ENCODE results near the gene ZNF19. TPM values are rescaled to one million over a fixed set of nuclear protein-coding genes. Genes with fewer than 3 reads are reported as not detected.

Gene ZNF19
- polyA plus RNA-seq, 4 donors = 1.3 to 8.3 (median 1.9) TPM

GRCh38 chr16:71480956-71481355 lies 8.2 kb downstream of the ZNF19 start:
- H3K4me1 ChIP-seq (ENCODE audit: control insufficient read depth in 3 of 3, insufficient read depth in 2 of 3, low read depth in 1 of 3, low read length in 2 of 3) = peaks cover 0 to 5% (median 0%) of the 10 kb centered on the region in 3 donors
- H3K36me3 ChIP-seq (ENCODE audit: control insufficient read depth in 3 of 3, insufficient read depth in 2 of 3, low read depth in 1 of 3, low read length in 3 of 3) = peaks cover 0 to 8% (median 8%) of the 10 kb centered on the region in 3 donors
- 96 to 99% (median 96%) methylated on average over 2 of the region's 2 CpGs for WGBS, 3 donors
- no peak for DNase-seq
- no peaks in the 10 kb centered on the region for H3K9me3 ChIP-seq (ENCODE audit: control insufficient read depth in 2 of 2, insufficient read depth in 1 of 2, low read depth in 1 of 2, low read length in 1 of 2)
- no peak overlapping the region for H3K27ac ChIP-seq (ENCODE audit: low read depth in 1 of 3, low read length in 2 of 3)
- FAIRE-seq = no peak
- H3K4me3 ChIP-seq (ENCODE audit: low read depth in 1 of 3, low read length in 3 of 3) = no peak overlapping the region
- no peaks in the 10 kb centered on the region for H3K27me3 ChIP-seq (ENCODE audit: control insufficient read depth in 3 of 3, insufficient read depth in 3 of 3, low read length in 3 of 3)

- no peak overlapping the region for H3K4me3 ChIP-seq (ENCODE audit: low read depth in 1 of 3, low read length in 3 of 3)
- WGBS, 3 donors = 22 to 43% (median 30%) methylated on average over 3 of the region's 3 CpGs
Observed at GRCh38 chr16:71479420-71479819, 9.7 kb downstream of the ZNF19 start.

GRCh38 chr16:71476457-71477124 lies 12.5 kb downstream of the ZNF19 start:
- Histone ChIP-seq H3K27ac (ENCODE audit: low read depth in 1 of 3, low read length in 2 of 3) (no peak overlapping the region), H3K36me3 (ENCODE audit: control insufficient read depth in 3 of 3, insufficient read depth in 2 of 3, low read depth in 1 of 3, low read length in 3 of 3) (peaks cover 2 to 11% (median 8%) of the 10 kb centered on the region in 3 donors), H3K4me1 (ENCODE audit: control insufficient read depth in 3 of 3, insufficient read depth in 2 of 3, low read depth in 1 of 3, low read length in 2 of 3) (no peaks in the 10 kb centered on the region), H3K4me3 (ENCODE audit: low read depth in 1 of 3, low read length in 3 of 3) (no peak overlapping the region), H3K9me3 (ENCODE audit: control insufficient read depth in 2 of 2, insufficient read depth in 1 of 2, low read depth in 1 of 2, low read length in 1 of 2) (no peaks in the 10 kb centered on the region), H3K27me3 (ENCODE audit: control insufficient read depth in 3 of 3, insufficient read depth in 3 of 3, low read length in 3 of 3) (no peaks in the 10 kb centered on the region)
- WGBS, 3 donors = 87 to 92% (median 90%) methylated on average over 4 of the region's 4 CpGs
- DNase-seq (no peak), FAIRE-seq (no peak)

More at GRCh38 chr16:71479420-71479819, 9.7 kb downstream of the ZNF19 start:
- H3K9me3 ChIP-seq (ENCODE audit: control insufficient read depth in 2 of 2, insufficient read depth in 1 of 2, low read depth in 1 of 2, low read length in 1 of 2) = no peaks in the 10 kb centered on the region
- peaks cover 2 to 8% (median 8%) of the 10 kb centered on the region in 3 donors for H3K36me3 ChIP-seq (ENCODE audit: control insufficient read depth in 3 of 3, insufficient read depth in 2 of 3, low read depth in 1 of 3, low read length in 3 of 3)
- peaks cover 0 to 5% (median 0%) of the 10 kb centered on the region in 3 donors for H3K4me1 ChIP-seq (ENCODE audit: control insufficient read depth in 3 of 3, insufficient read depth in 2 of 3, low read depth in 1 of 3, low read length in 2 of 3)
- H3K27ac ChIP-seq (ENCODE audit: low read depth in 1 of 3, low read length in 2 of 3) = no peak overlapping the region
- DNase-seq = peak; percentile 32 to 61
- no peak for FAIRE-seq
- H3K27me3 ChIP-seq (ENCODE audit: control insufficient read depth in 3 of 3, insufficient read depth in 3 of 3, low read length in 3 of 3) = no peaks in the 10 kb centered on the region

- 93 to 94% (median 93%) methylated on average over 3 of the region's 3 CpGs for WGBS, 3 donors
Observed at GRCh38 chr16:71474864-71475263, 14.3 kb downstream of the ZNF19 start.

GRCh38 chr16:71473891-71474290 lies 15.2 kb downstream of the ZNF19 start:
- H3K4me3 ChIP-seq (ENCODE audit: low read depth in 1 of 3, low read length in 3 of 3) = no peak overlapping the region
- 90 to 99% (median 93%) methylated on average over 5 of the region's 5 CpGs for WGBS, 3 donors
- no peak overlapping the region for H3K27ac ChIP-seq (ENCODE audit: low read depth in 1 of 3, low read length in 2 of 3)
- no peak for DNase-seq
- H3K27me3 ChIP-seq (ENCODE audit: control insufficient read depth in 3 of 3, insufficient read depth in 3 of 3, low read length in 3 of 3) = no peaks in the 10 kb centered on the region
- peaks cover 2 to 10% (median 8%) of the 10 kb centered on the region in 3 donors for H3K36me3 ChIP-seq (ENCODE audit: control insufficient read depth in 3 of 3, insufficient read depth in 2 of 3, low read depth in 1 of 3, low read length in 3 of 3)
- no peaks in the 10 kb centered on the region for H3K4me1 ChIP-seq (ENCODE audit: control insufficient read depth in 3 of 3, insufficient read depth in 2 of 3, low read depth in 1 of 3, low read length in 2 of 3)
- FAIRE-seq = no peak
- no peaks in the 10 kb centered on the region for H3K9me3 ChIP-seq (ENCODE audit: control insufficient read depth in 2 of 2, insufficient read depth in 1 of 2, low read depth in 1 of 2, low read length in 1 of 2)

More at GRCh38 chr16:71474864-71475263, 14.3 kb downstream of the ZNF19 start:
- Histone ChIP-seq H3K4me3 (ENCODE audit: low read depth in 1 of 3, low read length in 3 of 3) (no peak overlapping the region), H3K27me3 (ENCODE audit: control insufficient read depth in 3 of 3, insufficient read depth in 3 of 3, low read length in 3 of 3) (no peaks in the 10 kb centered on the region), H3K27ac (ENCODE audit: low read depth in 1 of 3, low read length in 2 of 3) (no peak overlapping the region), H3K9me3 (ENCODE audit: control insufficient read depth in 2 of 2, insufficient read depth in 1 of 2, low read depth in 1 of 2, low read length in 1 of 2) (no peaks in the 10 kb centered on the region), H3K36me3 (ENCODE audit: control insufficient read depth in 3 of 3, insufficient read depth in 2 of 3, low read depth in 1 of 3, low read length in 3 of 3) (peaks cover 2 to 11% (median 8%) of the 10 kb centered on the region in 3 donors), H3K4me1 (ENCODE audit: control insufficient read depth in 3 of 3, insufficient read depth in 2 of 3, low read depth in 1 of 3, low read length in 2 of 3) (no peaks in the 10 kb centered on the region)
- DNase-seq = no peak
- no peak for FAIRE-seq

- DNase-seq = no peak
- Histone ChIP-seq H3K4me1 (ENCODE audit: control insufficient read depth in 3 of 3, insufficient read depth in 2 of 3, low read depth in 1 of 3, low read length in 2 of 3) (no peaks in the 10 kb centered on the region), H3K36me3 (ENCODE audit: control insufficient read depth in 3 of 3, insufficient read depth in 2 of 3, low read depth in 1 of 3, low read length in 3 of 3) (peaks cover 2 to 8% (median 3%) of the 10 kb centered on the region in 3 donors), H3K27me3 (ENCODE audit: control insufficient read depth in 3 of 3, insufficient read depth in 3 of 3, low read length in 3 of 3) (no peaks in the 10 kb centered on the region), H3K4me3 (ENCODE audit: low read depth in 1 of 3, low read length in 3 of 3) (no peak overlapping the region), H3K9me3 (ENCODE audit: control insufficient read depth in 2 of 2, insufficient read depth in 1 of 2, low read depth in 1 of 2, low read length in 1 of 2) (no peaks in the 10 kb centered on the region), H3K27ac (ENCODE audit: low read depth in 1 of 3, low read length in 2 of 3) (no peak overlapping the region)
- no peak for FAIRE-seq
- WGBS, 3 donors = 92 to 97% (median 97%) methylated on average over 2 of the region's 2 CpGs
Observed at GRCh38 chr16:71472931-71473330, 16.2 kb downstream of the ZNF19 start.

- Histone ChIP-seq H3K27me3 (ENCODE audit: control insufficient read depth in 3 of 3, insufficient read depth in 3 of 3, low read length in 3 of 3) (no peaks in the 10 kb centered on the region), H3K4me3 (ENCODE audit: low read depth in 1 of 3, low read length in 3 of 3) (no peak overlapping the region), H3K4me1 (ENCODE audit: control insufficient read depth in 3 of 3, insufficient read depth in 2 of 3, low read depth in 1 of 3, low read length in 2 of 3) (no peaks in the 10 kb centered on the region), H3K36me3 (ENCODE audit: control insufficient read depth in 3 of 3, insufficient read depth in 2 of 3, low read depth in 1 of 3, low read length in 3 of 3) (peaks cover 2 to 5% (median 3%) of the 10 kb centered on the region in 3 donors), H3K9me3 (ENCODE audit: control insufficient read depth in 2 of 2, insufficient read depth in 1 of 2, low read depth in 1 of 2, low read length in 1 of 2) (no peaks in the 10 kb centered on the region), H3K27ac (ENCODE audit: low read depth in 1 of 3, low read length in 2 of 3) (no peak overlapping the region)
- FAIRE-seq (no peak), DNase-seq (no peak)
- 75 to 83% (median 79%) methylated on average over 2 of the region's 2 CpGs for WGBS, 3 donors
Observed at GRCh38 chr16:71472051-71472450, 17.1 kb downstream of the ZNF19 start.

- Histone ChIP-seq H3K27ac (ENCODE audit: low read depth in 1 of 3, low read length in 2 of 3) (no peak overlapping the region), H3K4me3 (ENCODE audit: low read depth in 1 of 3, low read length in 3 of 3) (no peak overlapping the region), H3K27me3 (ENCODE audit: control insufficient read depth in 3 of 3, insufficient read depth in 3 of 3, low read length in 3 of 3) (no peaks in the 10 kb centered on the region), H3K4me1 (ENCODE audit: control insufficient read depth in 3 of 3, insufficient read depth in 2 of 3, low read depth in 1 of 3, low read length in 2 of 3) (no peaks in the 10 kb centered on the region), H3K36me3 (ENCODE audit: control insufficient read depth in 3 of 3, insufficient read depth in 2 of 3, low read depth in 1 of 3, low read length in 3 of 3) (no peaks in the 10 kb centered on the region), H3K9me3 (ENCODE audit: control insufficient read depth in 2 of 2, insufficient read depth in 1 of 2, low read depth in 1 of 2, low read length in 1 of 2) (no peaks in the 10 kb centered on the region)
- FAIRE-seq (no peak), DNase-seq (peak; percentile 26 to 66)
- 29 to 35% (median 31%) methylated on average over 9 of the region's 9 CpGs for whole genome bisulfite sequencing, 3 donors
Observed at GRCh38 chr16:71467810-71468209, 21.3 kb downstream of the ZNF19 start.

GRCh38 chr16:71464231-71464630 lies 24.9 kb downstream of the ZNF19 start:
- H3K36me3 ChIP-seq (ENCODE audit: control insufficient read depth in 3 of 3, insufficient read depth in 2 of 3, low read depth in 1 of 3, low read length in 3 of 3) = no peaks in the 10 kb centered on the region
- no peak overlapping the region for H3K4me3 ChIP-seq (ENCODE audit: low read depth in 1 of 3, low read length in 3 of 3)
- H3K27me3 ChIP-seq (ENCODE audit: control insufficient read depth in 3 of 3, insufficient read depth in 3 of 3, low read length in 3 of 3) = no peaks in the 10 kb centered on the region
- H3K4me1 ChIP-seq (ENCODE audit: control insufficient read depth in 3 of 3, insufficient read depth in 2 of 3, low read depth in 1 of 3, low read length in 2 of 3) = no peaks in the 10 kb centered on the region
- DNase-seq (no peak), FAIRE-seq (no peak)
- H3K27ac ChIP-seq (ENCODE audit: low read depth in 1 of 3, low read length in 2 of 3) = no peak overlapping the region
- H3K9me3 ChIP-seq (ENCODE audit: control insufficient read depth in 2 of 2, insufficient read depth in 1 of 2, low read depth in 1 of 2, low read length in 1 of 2) = no peaks in the 10 kb centered on the region
- WGBS, 3 donors = 42 to 60% (median 47%) methylated on average over 1 of the region's 1 CpG
